OCI-LY3 (cell line): ENCODE data around the gene COL6A2.
"Not testable (repeated sequence)": the region's sequence is repeated elsewhere in the genome, so short reads cannot be mapped to it uniquely, and the experiment has no call there.

Experiments
- H2AFZ ChIP-seq: fragments of 200-600, 300-600 bp; shearing (Covaris generic); 2 replicates; pipeline ENCODE4 v1.6.0; 2014; ENCODE audit warnings: antibody characterized with exemption, low read depth, low read length
- H3K27ac ChIP-seq: fragments of 200-600, 300-600 bp; sonication (generic); 2 replicates; pipeline ENCODE4 v1.5.1; 2014; ENCODE audit warnings: mild to moderate bottlenecking, low read length, moderate library complexity, mixed read lengths
- H3K27me3 ChIP-seq: fragments of 200-600, 300-600 bp; sonication (generic); 2 replicates; pipeline ENCODE4 v1.6.1; 2014; ENCODE audit warnings: low read depth, low read length, mixed read lengths
- H3K36me3 ChIP-seq: fragments of 200-600, 300-600 bp; sonication (generic); replicated peaks from 2 replicates; pipeline ENCODE3; 2014; ENCODE audit warnings: low read depth, low read length, mixed read lengths
- H3K4me1 ChIP-seq: fragments of 300-600, 200-600 bp; sonication (generic); 2 replicates; pipeline ENCODE4 v1.6.1; 2014; ENCODE audit warnings: low read length, mixed read lengths
- H3K4me2 ChIP-seq: fragments of 200-600, 300-600 bp; sonication (generic); 2 replicates; pipeline ENCODE4 v1.6.1; 2014; ENCODE audit warnings: low read length, mixed read lengths
- H3K4me3 ChIP-seq: fragments of 300-600, 200-600 bp; sonication (generic); 2 replicates; pipeline ENCODE4 v1.5.1; 2014; ENCODE audit warnings: antibody characterized with exemption, mild to moderate bottlenecking, low read length, moderate library complexity
- H3K79me2 ChIP-seq: fragments of 300-600, 200-600 bp; shearing (Covaris generic); 2 replicates; pipeline ENCODE4 v1.6.1; 2014; ENCODE audit warnings: mild to moderate bottlenecking, low read length, mixed read lengths
- H3K9ac ChIP-seq: fragments of 300-600, 200-600 bp; shearing (Covaris generic); 2 replicates; pipeline ENCODE4 v1.6.0; 2014; ENCODE audit warnings: mild to moderate bottlenecking, low read length, moderate library complexity
- H3K9me3 ChIP-seq: fragments of 200-600, 300-600 bp; shearing (Covaris generic); 2 replicates; pipeline ENCODE4 v1.6.1; 2014; ENCODE audit warnings: low read length, mixed read lengths; ENCODE audit not compliant: insufficient read depth
- H4K20me1 ChIP-seq: fragments of 200-600, 300-600 bp; sonication (generic); 2 replicates; pipeline ENCODE4 v1.6.1; 2016; ENCODE audit warnings: low read length, mixed read lengths; ENCODE audit not compliant: insufficient read depth
- EZH2phosphoT487 ChIP-seq: fragments of 200-600 bp; shearing (Covaris generic); IDR thresholded peaks from 2 replicates; pipeline ENCODE4 v1.6.1; 2018; ENCODE audit warnings: antibody characterized with exemption, mixed run types, low read depth
- TF ChIP-seq, protein P1 (sequence below): fragments of 200-600, 300-600 bp; sonication (generic); IDR thresholded peaks from 2 replicates; pipeline ENCODE4 v1.5.1; 2014; ENCODE audit warnings: antibody characterized with exemption, low read length, low read depth

COL6A2 gene

DNA sequence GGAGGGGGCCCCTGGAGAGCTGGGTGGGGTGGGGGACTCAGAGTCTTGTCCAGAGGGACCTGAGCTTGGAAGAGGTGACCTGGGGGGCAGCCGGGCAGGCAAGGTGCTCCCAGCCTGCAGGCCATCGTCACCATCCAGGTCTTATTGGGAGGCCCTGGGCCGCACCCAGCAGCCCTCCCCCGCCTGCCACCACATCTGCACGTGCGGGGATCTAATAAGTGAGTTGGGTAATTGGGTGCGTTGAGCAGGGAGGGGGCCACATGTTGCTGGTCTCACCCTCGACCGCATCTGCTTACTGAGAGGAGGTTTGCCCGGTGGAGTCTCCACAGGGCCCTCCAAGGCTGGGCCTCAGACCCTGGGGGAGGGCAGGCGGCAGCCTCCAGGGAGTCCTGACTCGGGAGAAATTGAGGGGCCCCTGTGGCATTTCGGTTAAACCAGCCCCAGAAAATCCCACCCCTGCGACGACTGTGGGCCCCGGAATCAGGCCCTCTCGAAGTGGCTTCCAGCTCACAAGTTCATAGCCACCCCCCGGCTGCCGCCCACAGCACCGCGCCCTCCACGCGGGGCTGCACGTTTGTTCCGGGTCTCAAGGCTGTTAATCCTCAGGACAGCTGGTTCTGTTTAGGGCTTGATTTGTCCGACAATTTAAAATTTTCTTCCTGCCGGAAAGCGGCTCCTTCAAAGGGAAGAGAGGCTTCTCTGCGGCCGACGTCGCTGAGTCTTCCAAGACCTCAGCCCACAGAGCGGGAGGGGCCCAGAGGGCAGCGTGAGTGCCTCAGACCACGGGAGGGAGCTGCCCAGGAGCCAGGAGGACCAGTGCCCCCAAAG, 14.7 kb upstream of the COL6A2 start:
- H3K9ac ChIP-seq, result no peak overlapping the region
- TF ChIP-seq, protein P1, sequence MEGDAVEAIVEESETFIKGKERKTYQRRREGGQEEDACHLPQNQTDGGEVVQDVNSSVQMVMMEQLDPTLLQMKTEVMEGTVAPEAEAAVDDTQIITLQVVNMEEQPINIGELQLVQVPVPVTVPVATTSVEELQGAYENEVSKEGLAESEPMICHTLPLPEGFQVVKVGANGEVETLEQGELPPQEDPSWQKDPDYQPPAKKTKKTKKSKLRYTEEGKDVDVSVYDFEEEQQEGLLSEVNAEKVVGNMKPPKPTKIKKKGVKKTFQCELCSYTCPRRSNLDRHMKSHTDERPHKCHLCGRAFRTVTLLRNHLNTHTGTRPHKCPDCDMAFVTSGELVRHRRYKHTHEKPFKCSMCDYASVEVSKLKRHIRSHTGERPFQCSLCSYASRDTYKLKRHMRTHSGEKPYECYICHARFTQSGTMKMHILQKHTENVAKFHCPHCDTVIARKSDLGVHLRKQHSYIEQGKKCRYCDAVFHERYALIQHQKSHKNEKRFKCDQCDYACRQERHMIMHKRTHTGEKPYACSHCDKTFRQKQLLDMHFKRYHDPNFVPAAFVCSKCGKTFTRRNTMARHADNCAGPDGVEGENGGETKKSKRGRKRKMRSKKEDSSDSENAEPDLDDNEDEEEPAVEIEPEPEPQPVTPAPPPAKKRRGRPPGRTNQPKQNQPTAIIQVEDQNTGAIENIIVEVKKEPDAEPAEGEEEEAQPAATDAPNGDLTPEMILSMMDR, result no peak
- TF ChIP-seq EZH2phosphoT487, result no peak
- no peak overlapping the region for H3K4me2 ChIP-seq
- no peaks in the 10 kb centered on the region for H3K36me3 ChIP-seq
- H3K4me1 ChIP-seq, result no peaks in the 10 kb centered on the region
- no peaks in the 10 kb centered on the region for H3K9me3 ChIP-seq
- H3K4me3 ChIP-seq, result no peak overlapping the region
- H2AFZ ChIP-seq, result no peak overlapping the region
- no peaks in the 10 kb centered on the region for H3K79me2 ChIP-seq
- no peaks in the 10 kb centered on the region for H4K20me1 ChIP-seq
- no peak overlapping the region for H3K27ac ChIP-seq
- no peaks in the 10 kb centered on the region for H3K27me3 ChIP-seq

DNA sequence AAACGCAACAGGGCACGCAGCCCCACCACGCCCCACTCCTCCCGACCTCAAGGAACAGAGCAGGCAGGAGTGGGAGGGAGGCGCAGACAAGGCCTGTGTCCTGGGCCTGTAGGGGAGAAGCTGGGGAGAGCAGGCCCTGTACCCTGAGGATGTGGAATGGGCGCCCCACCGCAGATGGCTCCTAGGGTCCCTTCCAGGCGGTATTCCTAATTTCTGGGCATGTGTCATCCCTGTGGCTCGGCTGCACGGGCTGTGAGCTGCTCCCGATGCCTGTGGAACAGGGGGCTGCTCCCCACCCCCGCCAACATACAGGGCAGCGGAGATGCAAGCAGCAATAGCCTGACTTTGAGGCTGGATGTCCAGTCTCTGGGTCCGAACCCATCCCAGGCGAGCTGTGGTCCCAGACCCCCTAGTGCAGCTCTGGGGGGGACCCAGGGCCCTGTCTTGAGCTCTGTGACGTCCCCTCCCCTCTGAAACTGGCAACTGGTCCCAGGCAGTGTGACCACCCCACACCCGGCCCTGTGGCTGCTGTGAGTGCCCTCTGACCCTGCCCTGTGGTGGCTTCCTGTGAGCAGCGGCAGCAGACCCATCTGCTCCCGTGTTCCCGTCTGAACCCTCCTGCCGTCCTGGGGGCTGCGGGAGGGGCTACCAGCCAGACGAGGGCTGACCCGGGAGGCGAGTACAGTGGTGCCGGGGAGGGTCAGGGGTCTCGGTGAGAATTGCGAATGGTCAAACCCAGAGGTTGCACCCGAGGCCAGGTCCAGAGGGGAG, 13.9 kb upstream of the COL6A2 start:
- H3K9ac ChIP-seq, result no peak overlapping the region
- no peaks in the 10 kb centered on the region for H3K4me1 ChIP-seq
- H3K4me3 ChIP-seq, result no peak overlapping the region
- no peaks in the 10 kb centered on the region for H4K20me1 ChIP-seq
- H3K4me2 ChIP-seq, result no peak overlapping the region
- H3K9me3 ChIP-seq, result no peaks in the 10 kb centered on the region
- no peaks in the 10 kb centered on the region for H3K36me3 ChIP-seq
- TF ChIP-seq, protein P1, result no peak
- no peak for TF ChIP-seq EZH2phosphoT487
- no peaks in the 10 kb centered on the region for H3K27me3 ChIP-seq
- H2AFZ ChIP-seq, result no peak overlapping the region
- H3K79me2 ChIP-seq, result no peaks in the 10 kb centered on the region
- no peak overlapping the region for H3K27ac ChIP-seq

DNA sequence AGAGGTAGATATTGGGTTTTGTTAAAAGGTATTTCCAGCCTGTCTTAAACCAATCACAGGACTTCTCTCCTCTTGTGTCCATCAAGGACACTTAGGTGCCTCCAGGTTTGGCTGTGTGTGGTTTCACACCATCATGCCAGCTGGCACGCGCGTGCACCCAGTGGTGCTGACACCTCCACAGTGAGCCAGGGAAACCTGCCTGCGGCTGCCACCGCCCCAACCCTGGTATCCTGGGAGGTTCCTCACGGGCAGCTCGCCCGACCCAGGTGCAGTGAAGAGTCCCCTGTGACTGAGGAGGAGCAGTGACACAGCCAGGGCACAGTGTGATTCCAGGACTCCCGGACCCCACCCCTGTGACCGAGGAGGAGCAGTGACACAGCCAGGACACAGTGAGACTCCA, 13.2 kb upstream of the COL6A2 start:
- Histone ChIP-seq H3K9ac (no peak overlapping the region), H3K9me3 (no peaks in the 10 kb centered on the region), H3K4me3 (no peak overlapping the region), H2AFZ (no peak overlapping the region), H3K36me3 (no peaks in the 10 kb centered on the region), H3K27ac (no peak overlapping the region), H3K4me1 (no peaks in the 10 kb centered on the region), H3K79me2 (no peaks in the 10 kb centered on the region), H3K4me2 (no peak overlapping the region), H4K20me1 (no peaks in the 10 kb centered on the region), H3K27me3 (no peaks in the 10 kb centered on the region)
- TF ChIP-seq, protein P1, result no peak

DNA sequence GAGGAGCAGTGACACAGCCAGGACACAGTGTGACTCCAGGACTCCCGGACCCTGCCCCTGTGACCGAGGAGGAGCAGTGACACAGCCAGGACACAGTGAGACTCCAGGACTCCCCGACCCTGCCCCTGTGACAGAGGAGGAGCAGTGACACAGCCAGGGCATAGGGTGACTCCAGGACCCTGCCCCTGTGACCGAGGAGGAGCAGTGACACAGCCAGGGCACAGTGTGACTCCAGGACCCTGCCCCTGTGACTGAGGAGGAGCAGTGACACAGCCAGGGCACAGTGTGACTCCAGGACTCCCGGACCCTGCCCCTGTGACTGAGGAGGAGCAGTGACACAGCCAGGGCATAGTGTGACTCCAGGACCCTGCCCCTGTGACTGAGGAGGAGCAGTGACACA, 12.7 kb upstream of the COL6A2 start:
- not testable (repeated sequence) for H3K79me2 ChIP-seq, H3K4me1 ChIP-seq, H3K36me3 ChIP-seq, H3K9ac ChIP-seq, H3K4me2 ChIP-seq, H3K4me3 ChIP-seq, H2AFZ ChIP-seq, H3K27me3 ChIP-seq, H3K27ac ChIP-seq, H4K20me1 ChIP-seq, H3K9me3 ChIP-seq
